NCI-H1930 (cell line): ENCODE results near the gene SYT12.
"Not testable (repeated sequence)": the region's sequence is repeated elsewhere in the genome, so short reads cannot be mapped to it uniquely, and the experiment has no call there.

Experiments used
- DNase-seq, 2 experiments: peaks; one replicate each; lab custom pipeline; 2025; lab: John Stamatoyannopoulos, UW

SYT12 gene

GRCh38 chr11:67022961-67023956, at the start of gene SYT12:
SYT12 (plus strand) TSS chr11:67023134; CDS start chr11:67030145, 7,011 bp downstream.
- no peak for DNase-seq

- no peak for DNase-seq
Observed at GRCh38 chr11:66973956-66974580, 48.9 kb upstream of the SYT12 start.

- no peak for DNase-seq
Observed at GRCh38 chr11:66974724-66975404, 48.1 kb upstream of the SYT12 start, which contains the start of gene C11orf86. C11orf86 (plus strand) TSS chr11:66975304; CDS start chr11:66975363, 59 bp downstream.

- DNase-seq: no peak
Observed at GRCh38 chr11:66975405-66976027, 47.4 kb upstream of the SYT12 start.

GRCh38 chr11:66976028-66976467, 46.9 kb upstream of the SYT12 start:
- DNase-seq: peak in 1 of 2 experiments; percentile 12

GRCh38 chr11:66976925-66977324, 46.0 kb upstream of the SYT12 start:
- DNase-seq: no peak

GRCh38 chr11:66978229-66978628, 44.7 kb upstream of the SYT12 start:
- DNase-seq: no peak

GRCh38 chr11:66978717-66979116, 44.2 kb upstream of the SYT12 start:
- DNase-seq: no peak

GRCh38 chr11:66979336-66979980, 43.5 kb upstream of the SYT12 start:
- no peak for DNase-seq

- DNase-seq: peak in 1 of 2 experiments; percentile 27
Observed at GRCh38 chr11:66981976-66982578, 40.9 kb upstream of the SYT12 start.

- DNase-seq: no peak
Observed at GRCh38 chr11:66983275-66983924, 39.5 kb upstream of the SYT12 start.

GRCh38 chr11:66985508-66986177, 37.3 kb upstream of the SYT12 start:
- no peak for DNase-seq

- DNase-seq: no peak
Observed at GRCh38 chr11:66986178-66986545, 36.8 kb upstream of the SYT12 start.

GRCh38 chr11:66987158-66987620, 35.7 kb upstream of the SYT12 start:
- DNase-seq: no peak

GRCh38 chr11:66987924-66988637, 34.9 kb upstream of the SYT12 start:
- DNase-seq: no peak

- not testable (repeated sequence) for DNase-seq
Observed at GRCh38 chr11:66988741-66989140, 34.2 kb upstream of the SYT12 start.

- DNase-seq: not testable (repeated sequence)
Observed at GRCh38 chr11:66989360-66989759, 33.6 kb upstream of the SYT12 start.

- no peak for DNase-seq
Observed at GRCh38 chr11:66992041-66992440, 30.9 kb upstream of the SYT12 start.
